Measurements from ENCODE around the gene LYPD4. TPM values are rescaled to one million over a fixed set of nuclear protein-coding genes. Genes with fewer than 3 reads are reported as not detected.

Gene LYPD4
- total and polyA plus RNA-seq, 2 experiments from 2014 or later = not detected

DNA sequence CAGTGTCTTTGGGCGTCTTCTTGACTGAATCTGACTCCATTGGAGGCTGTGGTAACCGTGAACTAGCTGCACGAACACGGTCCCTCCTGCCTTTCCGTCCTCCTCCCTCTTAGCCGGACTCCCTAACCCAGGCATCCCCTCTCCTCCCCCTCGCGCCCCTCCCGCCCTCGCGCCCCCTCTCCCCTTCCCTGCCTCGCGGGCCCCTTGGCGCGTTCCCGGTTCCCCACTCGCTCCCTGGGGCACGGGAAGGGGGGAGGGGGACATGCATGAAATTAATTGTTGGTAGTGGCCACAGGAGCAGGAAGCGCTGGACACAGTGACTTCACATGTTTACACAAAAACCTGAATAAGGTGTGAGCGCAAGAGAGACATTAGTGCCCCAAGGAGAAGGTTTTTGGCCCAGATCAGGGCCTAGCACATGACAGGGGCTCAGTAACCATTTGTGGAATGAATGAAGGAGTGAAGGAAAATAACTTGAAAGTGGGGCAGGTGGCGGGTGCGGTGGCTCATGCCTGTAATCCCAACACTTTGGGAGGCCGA, 638 bp upstream of the LYPD4 start:
- Histone ChIP-seq H3K27ac (no peak overlapping the region), H3K27me3 (no peaks in the 10 kb centered on the region), H3K36me3 (no peaks in the 10 kb centered on the region), H3K4me3 (no peak overlapping the region), H3K9me3 (ENCODE audit: low read depth) (no peaks in the 10 kb centered on the region), H3K4me1 (ENCODE audit: low read depth) (no peaks in the 10 kb centered on the region)
- TF ChIP-seq, protein P1, sequence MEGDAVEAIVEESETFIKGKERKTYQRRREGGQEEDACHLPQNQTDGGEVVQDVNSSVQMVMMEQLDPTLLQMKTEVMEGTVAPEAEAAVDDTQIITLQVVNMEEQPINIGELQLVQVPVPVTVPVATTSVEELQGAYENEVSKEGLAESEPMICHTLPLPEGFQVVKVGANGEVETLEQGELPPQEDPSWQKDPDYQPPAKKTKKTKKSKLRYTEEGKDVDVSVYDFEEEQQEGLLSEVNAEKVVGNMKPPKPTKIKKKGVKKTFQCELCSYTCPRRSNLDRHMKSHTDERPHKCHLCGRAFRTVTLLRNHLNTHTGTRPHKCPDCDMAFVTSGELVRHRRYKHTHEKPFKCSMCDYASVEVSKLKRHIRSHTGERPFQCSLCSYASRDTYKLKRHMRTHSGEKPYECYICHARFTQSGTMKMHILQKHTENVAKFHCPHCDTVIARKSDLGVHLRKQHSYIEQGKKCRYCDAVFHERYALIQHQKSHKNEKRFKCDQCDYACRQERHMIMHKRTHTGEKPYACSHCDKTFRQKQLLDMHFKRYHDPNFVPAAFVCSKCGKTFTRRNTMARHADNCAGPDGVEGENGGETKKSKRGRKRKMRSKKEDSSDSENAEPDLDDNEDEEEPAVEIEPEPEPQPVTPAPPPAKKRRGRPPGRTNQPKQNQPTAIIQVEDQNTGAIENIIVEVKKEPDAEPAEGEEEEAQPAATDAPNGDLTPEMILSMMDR (IDR thresholded peaks at IDR 0.05; ENCODE audit: low read depth, low read length) = no peak
- no peak for DNase-seq (ENCODE audit: low read depth in 1 of 2, low spot score in 1 of 2)

DNA sequence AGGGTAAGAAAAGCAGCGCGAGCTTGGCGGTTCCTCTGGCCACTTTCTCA, 343 bp upstream of the LYPD4 start, which contains the start of gene DMRTC2:
TSS of gene DMRTC2 (plus strand) at position 42 of the 50 bp plus-strand sequence. CDS start 2,387 bp downstream, outside the sequence.
- no peaks in the 10 kb centered on the region for H3K4me1 ChIP-seq (ENCODE audit: low read depth)
- H3K4me3 ChIP-seq = no peak within 1 kb of the TSS
- TF ChIP-seq, protein P1 (IDR thresholded peaks at IDR 0.05; ENCODE audit: low read depth, low read length) = no peak
- no peaks in the 10 kb centered on the region for H3K36me3 ChIP-seq
- H3K9me3 ChIP-seq (ENCODE audit: low read depth) = no peaks in the 10 kb centered on the region
- no peaks in the 10 kb centered on the region for H3K27me3 ChIP-seq
- no peak within 1 kb of the TSS for H3K27ac ChIP-seq
- DNase-seq (ENCODE audit: low read depth in 1 of 2, low spot score in 1 of 2) = no peak

DNA sequence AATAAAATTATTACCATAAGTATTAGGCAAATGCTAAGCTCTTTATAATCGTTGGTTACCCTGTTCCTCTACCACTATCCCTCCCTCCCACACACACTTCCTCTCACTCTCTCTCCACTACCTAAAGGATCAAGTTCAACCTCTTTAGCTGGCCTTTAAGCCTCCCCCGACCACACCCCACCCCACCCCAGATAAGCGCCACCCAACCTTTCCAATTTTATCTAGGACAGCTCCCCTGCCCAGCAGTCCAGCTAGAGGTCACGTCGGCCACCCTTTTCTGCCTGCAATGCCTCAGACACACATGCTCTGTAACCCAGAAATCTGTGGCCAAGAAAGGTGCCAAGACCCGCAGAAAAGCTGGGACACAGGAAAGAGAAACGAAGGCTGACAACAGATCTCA, 1.1 kb downstream of the LYPD4 start:
- no peak for DNase-seq (ENCODE audit: low read depth in 1 of 2, low spot score in 1 of 2)
- Histone ChIP-seq H3K27me3 (no peaks in the 10 kb centered on the region), H3K4me1 (ENCODE audit: low read depth) (no peaks in the 10 kb centered on the region), H3K4me3 (no peak overlapping the region), H3K9me3 (ENCODE audit: low read depth) (no peaks in the 10 kb centered on the region), H3K27ac (no peak overlapping the region), H3K36me3 (no peaks in the 10 kb centered on the region)
- TF ChIP-seq, protein P1 (IDR thresholded peaks at IDR 0.05; ENCODE audit: low read depth, low read length) = no peak

DNA sequence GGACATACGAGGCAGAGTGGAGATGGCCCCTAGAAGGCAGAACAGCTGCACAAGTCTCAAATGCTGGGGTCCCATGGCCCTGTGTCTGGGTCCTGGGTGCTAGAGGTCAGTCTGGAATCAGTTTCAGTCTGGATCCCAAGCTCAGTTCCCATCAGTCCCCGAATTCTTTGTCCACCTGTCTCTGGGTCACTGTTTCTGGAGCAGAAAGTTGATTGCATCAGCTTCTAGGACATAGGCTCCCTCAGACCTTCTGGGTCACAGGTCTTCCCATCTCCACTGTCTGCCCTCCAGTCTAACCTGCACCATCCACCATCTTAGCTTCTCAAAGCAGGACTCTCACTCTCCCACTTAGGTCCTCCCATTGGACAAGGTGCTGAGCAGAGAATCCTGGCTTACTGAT, 5.3 kb downstream of the LYPD4 start:
- TF ChIP-seq, protein P1 (IDR thresholded peaks at IDR 0.05; ENCODE audit: low read depth, low read length) = no peak
- no peaks in the 10 kb centered on the region for H3K36me3 ChIP-seq
- H3K4me3 ChIP-seq = no peak overlapping the region
- DNase-seq (ENCODE audit: low read depth in 1 of 2, low spot score in 1 of 2) = no peak
- H3K4me1 ChIP-seq (ENCODE audit: low read depth) = no peaks in the 10 kb centered on the region
- H3K9me3 ChIP-seq (ENCODE audit: low read depth) = no peaks in the 10 kb centered on the region
- no peak overlapping the region for H3K27ac ChIP-seq
- H3K27me3 ChIP-seq = no peaks in the 10 kb centered on the region

DNA sequence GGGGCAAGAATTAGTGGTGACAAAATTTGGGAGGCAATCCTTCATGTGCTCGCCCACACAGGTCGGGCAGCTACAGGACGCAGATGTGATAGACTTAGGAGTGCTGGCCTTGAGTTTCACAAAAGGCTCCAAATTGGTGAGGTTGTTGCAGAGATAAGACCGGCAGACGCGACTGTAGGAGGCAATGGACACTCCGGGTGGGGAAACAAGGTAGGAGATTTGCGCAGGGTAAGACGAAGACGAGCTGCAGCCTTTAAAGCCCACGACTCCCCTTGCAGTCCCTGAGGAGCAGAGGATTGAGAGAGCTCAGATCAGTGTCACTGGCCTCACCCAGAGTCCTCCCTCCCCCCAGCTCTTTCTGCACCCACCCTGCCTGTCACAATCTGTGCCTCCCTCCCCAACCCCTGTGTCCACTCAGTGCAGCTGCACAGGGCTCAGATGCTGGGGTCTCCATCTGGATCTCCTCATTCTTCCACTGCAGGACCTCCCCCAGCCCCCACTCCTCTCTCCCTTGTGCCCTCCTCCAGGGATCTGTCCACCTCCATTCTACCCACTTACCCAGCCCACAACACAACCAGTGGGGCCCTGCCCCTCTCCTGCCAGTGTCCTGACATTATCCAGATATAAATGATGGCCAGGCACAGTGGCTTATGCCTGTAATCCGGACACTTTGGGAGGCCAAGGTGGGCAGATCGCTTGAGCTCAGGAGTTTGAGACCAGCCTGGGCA, 6.3 kb downstream of the LYPD4 start:
- Histone ChIP-seq H3K4me1 (ENCODE audit: low read depth) (no peaks in the 10 kb centered on the region), H3K27me3 (no peaks in the 10 kb centered on the region), H3K9me3 (ENCODE audit: low read depth) (no peaks in the 10 kb centered on the region), H3K4me3 (no peak overlapping the region), H3K27ac (no peak overlapping the region), H3K36me3 (no peaks in the 10 kb centered on the region)
- TF ChIP-seq, protein P1 (IDR thresholded peaks at IDR 0.05; ENCODE audit: low read depth, low read length) = no peak
- no peak for DNase-seq (ENCODE audit: low read depth in 1 of 2, low spot score in 1 of 2)

All from cardiac muscle cell (in vitro differentiated cells and primary cell).